Vagina (tissue), 2 donors: ENCODE data around the gene NAV2.

Experiments used
- CTCF ChIP-seq, 3 experiments: fragments of 450-650 bp in 2 of 3; fragments of 200-600 bp in 1 of 3; sonication (generic) in 1 of 3; IDR thresholded peaks; one replicate each; pipeline ENCODE4 v1.5.1; 2017 to 2019; ENCODE audit warnings: antibody characterized with exemption in 3 of 3, mild to moderate bottlenecking in 2 of 3, moderate library complexity in 2 of 3
- POLR2AphosphoS5 ChIP-seq, 2 donors: sonication (generic); formaldehyde crosslinking; IDR thresholded peaks; one replicate each; pipeline ENCODE4 v1.9.0; 2017; ENCODE audit warnings: antibody characterized with exemption in 2 of 2, mild to moderate bottlenecking in 2 of 2, low read depth in 1 of 2; ENCODE audit not compliant: insufficient read depth in 1 of 2

DNA sequence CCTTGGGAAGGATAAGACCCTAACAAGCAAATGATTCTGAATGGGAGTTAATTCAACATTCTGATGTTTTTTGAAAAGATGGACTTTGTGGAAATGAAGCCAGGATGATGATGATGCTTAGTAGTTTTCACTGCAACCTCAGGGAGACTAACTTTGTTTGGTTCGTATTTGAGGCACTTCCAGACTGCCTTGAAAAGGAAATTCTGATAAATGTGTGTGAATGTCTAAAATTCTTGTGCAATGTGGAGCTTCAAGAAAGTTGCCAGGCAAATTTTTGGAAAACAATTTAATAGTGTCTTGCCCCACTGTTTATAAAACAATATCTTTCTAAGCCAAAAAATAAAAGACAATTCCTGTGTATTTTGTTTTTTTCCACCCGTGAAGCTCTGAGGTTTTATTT is 11.2 kb upstream of the NAV2 start:
- TF ChIP-seq POLR2AphosphoS5 (IDR thresholded peaks at IDR 0.05; ENCODE audit: insufficient read depth in 1 of 2, low read depth in 1 of 2) (no peak), CTCF (IDR thresholded peaks at IDR 0.05) (no peak)
